Right lobe of liver (tissue), 6 donors: ENCODE measurements around the gene DTX1. TPM values are rescaled to one million over a fixed set of nuclear protein-coding genes. Genes with fewer than 3 reads are reported as not detected.

ENCODE experiments used
- ATAC-seq, 4 donors: fragments of 200-7000 bp; cut with Tn5 transposase; one replicate each; pipeline ENCODE4 v1.9.1; 2020; ENCODE audit warnings: mild to moderate bottlenecking in 4 of 4, moderate library complexity in 4 of 4
- DNase-seq, 3 donors: peaks; one replicate each; pipeline ENCODE4 v3.0.0-alpha.2; 2020
- H3K27ac ChIP-seq, 3 donors: fragments of 200-600 bp; one replicate each; pipeline ENCODE4 v1.8.0; 2022
- H3K27me3 ChIP-seq, 2 donors: fragments of 200-600 bp; one replicate each; pipeline ENCODE4 v1.8.0; 2022
- H3K36me3 ChIP-seq, 4 donors: fragments of 200-600 bp; sonication (generic) in 1 of 4; one replicate each; pipeline versions ENCODE4 v1.5.1 to v1.8.0; 2017 to 2022; ENCODE audit warnings: control low read depth in 1 of 4
- H3K4me1 ChIP-seq, 4 donors: fragments of 200-600 bp; sonication (generic) in 1 of 4; one replicate each; pipeline versions ENCODE4 v1.5.1 to v1.8.0; 2017 to 2022; ENCODE audit warnings: control low read depth in 1 of 4
- H3K4me3 ChIP-seq, 3 donors: fragments of 200-600 bp; one replicate each; pipeline ENCODE4 v1.8.0; 2022
- H3K9me3 ChIP-seq, 4 donors: fragments of 200-600 bp; sonication (generic) in 1 of 4; one replicate each; pipeline versions ENCODE4 v1.5.1 to v1.8.0; 2017 to 2022; ENCODE audit warnings: control low read depth in 1 of 4
- CTCF ChIP-seq, 4 donors: fragments of 200-600 bp in 3 of 4; fragments of 450-650 bp in 1 of 4; IDR thresholded peaks; one replicate each; pipeline versions ENCODE4 v1.5.1 to v1.8.0; 2016 to 2022; ENCODE audit warnings: antibody characterized with exemption in 4 of 4, mild to moderate bottlenecking in 2 of 4
- POLR2A ChIP-seq: fragments of 450-650 bp; IDR thresholded peaks from one replicate; pipeline ENCODE4 v1.6.1; 2017; ENCODE audit warnings: antibody characterized with exemption, mild to moderate bottlenecking
- WGBS: methylation state at CpG from one replicate; pipeline ENCODE4 v1.1.6; 2018; ENCODE audit warnings: low coverage, low lambda C conversion rate; ENCODE audit not compliant: insufficient coverage; ENCODE audit errors: missing lambda C conversion rate; 5-methylcytosine and 5-hydroxymethylcytosine counted together
- intact Hi-C, 2 donors: fragments of 100-400 bp; cut with DNase I; formaldehyde crosslinking; loops; one replicate each; pipeline versions ENCODE4 v1.11.2 to v1.14.1; 2022
- total RNA-seq, 6 experiments: library from RNA; depleted of rRNA in 2 of 6; stranded (reverse); fragments of >200 nt in 2 of 6; fragmentation: NEBNext Ultra II Directional in 3 of 6; extraction: Animal tissue kit (Norgen Biotek cat#: 25700) in 3 of 6; gene quantifications; one replicate each; pipeline versions ENCODE4 v1.1.0 to v1.2.4, GENCODE V29; 2016 to 2023
- donor health status: DM: no; HTN: yes; CAD: no.
- donor health status: DM: no; HTN: no; CAD: no.
- donor health status: DM: no; HTN: no; CAD: no.
- donor health status: DM: no; HTN: yes; CAD: no.
- donor health status: DM: no; HTN: yes; CAD: no.

DTX1 gene
- total RNA-seq, 6 experiments from 2014 or later, result 1.4 to 51.2 (median 20.0) TPM

GRCh38 chr12:113090740-113091139 lies 34.2 kb downstream of the DTX1 start:
- no peak overlapping the region for H3K4me3 ChIP-seq
- H3K36me3 ChIP-seq, result no peaks in the 10 kb centered on the region
- DNase-seq (no peak), ATAC-seq (no peak)
- intact Hi-C loops, result no loop called here
- H3K9me3 ChIP-seq, result no peaks in the 10 kb centered on the region
- peaks cover 0 to 10% (median 5%) of the 10 kb centered on the region in 4 donors for H3K4me1 ChIP-seq
- WGBS, result 78% methylated on average over 11 of the region's 21 CpGs
- TF ChIP-seq CTCF (IDR thresholded peaks at IDR 0.05) (no peak), POLR2A (no peak)
- no peaks in the 10 kb centered on the region for H3K27me3 ChIP-seq
- H3K27ac ChIP-seq, result no peak overlapping the region

- peaks cover 0 to 10% (median 5%) of the 10 kb centered on the region in 4 donors for H3K4me1 ChIP-seq
- H3K4me3 ChIP-seq, result no peak overlapping the region
- TF ChIP-seq CTCF (IDR thresholded peaks at IDR 0.05) (no peak), POLR2A (no peak)
- DNase-seq (no peak), ATAC-seq (no peak)
- no peaks in the 10 kb centered on the region for H3K27me3 ChIP-seq
- WGBS, result no CpG with 5 or more reads among the region's 3 CpGs
- H3K36me3 ChIP-seq, result no peaks in the 10 kb centered on the region
- no peak overlapping the region for H3K27ac ChIP-seq
- intact Hi-C loops, result no loop called here
- no peaks in the 10 kb centered on the region for H3K9me3 ChIP-seq
These were observed 35.0 kb downstream of the DTX1 start for GRCh38 chr12:113091506-113091905.

- ATAC-seq, result peak; percentile 52 to 73 (median 67)
- Histone ChIP-seq H3K27ac (no peak overlapping the region), H3K4me1 (peaks cover 0 to 11% (median 5%) of the 10 kb centered on the region in 4 donors), H3K36me3 (no peaks in the 10 kb centered on the region), H3K27me3 (no peaks in the 10 kb centered on the region), H3K9me3 (no peaks in the 10 kb centered on the region), H3K4me3 (no peak overlapping the region)
- TF ChIP-seq POLR2A, result no peak
- no peak for TF ChIP-seq CTCF (IDR thresholded peaks at IDR 0.05)
- peak in 1 of 3 donors; percentile 54 for DNase-seq
- intact Hi-C loops, result no loop called here
- 47% methylated on average over 14 of the region's 31 CpGs for whole genome bisulfite sequencing
These were observed 36.3 kb downstream of the DTX1 start for GRCh38 chr12:113092607-113093408.

- no peaks in the 10 kb centered on the region for H3K9me3 ChIP-seq
- ATAC-seq (no peak), DNase-seq (no peak)
- H3K4me3 ChIP-seq, result no peak overlapping the region
- H3K36me3 ChIP-seq, result no peaks in the 10 kb centered on the region
- WGBS, result 31% methylated on average over 5 of the region's 32 CpGs
- intact Hi-C loops, result no loop called here
- no peak overlapping the region for H3K27ac ChIP-seq
- H3K4me1 ChIP-seq, result peaks cover 0 to 17% (median 5%) of the 10 kb centered on the region in 4 donors
- TF ChIP-seq POLR2A, result no peak
- TF ChIP-seq CTCF (IDR thresholded peaks at IDR 0.05), result no peak
- no peaks in the 10 kb centered on the region for H3K27me3 ChIP-seq
These were observed 37.0 kb downstream of the DTX1 start for GRCh38 chr12:113093409-113094101.
